Liver (tissue), 9 donors: ENCODE data around the gene FBP1. TPM values are rescaled to one million over a fixed set of nuclear protein-coding genes. Genes with fewer than 3 reads are reported as not detected.

Source experiments
- DNase-seq: peaks from one replicate; pipeline ENCODE4 v3.0.0-alpha.2; 2017; ENCODE audit warnings: low spot score
- H3K27ac ChIP-seq, 2 donors: one replicate each; pipeline ENCODE4 v1.7.0; 2013; ENCODE audit warnings: inconsistent platforms in 2 of 2, low read length in 2 of 2, control low read depth in 1 of 2, low read depth in 1 of 2, mild to moderate bottlenecking in 1 of 2
- H3K27me3 ChIP-seq, 4 donors: one replicate each; pipeline versions ENCODE4 v1.6.1 to v1.7.0; 2013; ENCODE audit warnings: low read length in 3 of 4, inconsistent platforms in 1 of 4, mild to moderate bottlenecking in 1 of 4, moderate library complexity in 1 of 4; ENCODE audit not compliant: control insufficient read depth in 4 of 4, insufficient read depth in 4 of 4
- H3K36me3 ChIP-seq, 4 donors: one replicate each; pipeline versions ENCODE4 v1.6.1 to v1.7.0; 2013; ENCODE audit warnings: low read length in 3 of 4, mild to moderate bottlenecking in 3 of 4, low read depth in 1 of 4, moderate library complexity in 1 of 4; ENCODE audit not compliant: control insufficient read depth in 4 of 4, insufficient read depth in 3 of 4
- H3K4me1 ChIP-seq, 4 donors: one replicate each; pipeline versions ENCODE4 v1.6.1 to v1.7.0; 2013; ENCODE audit warnings: low read length in 3 of 4, mild to moderate bottlenecking in 3 of 4, moderate library complexity in 1 of 4; ENCODE audit not compliant: control insufficient read depth in 4 of 4, insufficient read depth in 4 of 4
- H3K4me3 ChIP-seq, 3 donors: one replicate each; pipeline versions ENCODE4 v1.6.1 to v1.7.0; 2013; ENCODE audit warnings: low read length in 3 of 3, control low read depth in 1 of 3, low read depth in 1 of 3, mild to moderate bottlenecking in 1 of 3
- H3K9ac ChIP-seq, 2 donors: one replicate each; pipeline ENCODE4 v1.7.0; 2013; ENCODE audit warnings: low read length in 2 of 2, mild to moderate bottlenecking in 2 of 2, moderate library complexity in 2 of 2, control low read depth in 1 of 2, low read depth in 1 of 2
- H3K9me3 ChIP-seq, 4 donors: one replicate each; pipeline versions ENCODE4 v1.6.1 to v1.7.0; 2013; ENCODE audit warnings: low read length in 3 of 4; ENCODE audit not compliant: control insufficient read depth in 4 of 4
- EGR1 ChIP-seq, 2 donors: IDR thresholded peaks; 2 replicates each; pipeline ENCODE4 v1.6.1; 2016 to 2018; ENCODE audit warnings: antibody characterized with exemption in 2 of 2, low read depth in 2 of 2
- HNF4A ChIP-seq, 2 donors: conservative IDR thresholded peaks; 2 replicates each; pipeline ENCODE4 v1.6.1; 2016; ENCODE audit warnings: antibody characterized with exemption in 2 of 2, mild to moderate bottlenecking in 2 of 2
- HNF4G ChIP-seq: IDR thresholded peaks from 2 replicates; pipeline ENCODE4 v1.6.1; 2016; ENCODE audit warnings: antibody characterized with exemption
- NR2F2 ChIP-seq: IDR thresholded peaks from 2 replicates; pipeline ENCODE4 v1.6.1; 2016; ENCODE audit warnings: antibody characterized with exemption
- RXRA ChIP-seq, 2 donors: IDR thresholded peaks; 2 replicates each; pipeline ENCODE4 v1.6.1; 2017 to 2018; ENCODE audit warnings: antibody characterized with exemption in 2 of 2, mild to moderate bottlenecking in 1 of 2
- SP1 ChIP-seq: IDR thresholded peaks from 2 replicates; pipeline ENCODE4 v1.6.1; 2018; ENCODE audit warnings: antibody characterized with exemption, mild to moderate bottlenecking
- TAF1 ChIP-seq: conservative IDR thresholded peaks from 2 replicates; pipeline ENCODE4 v1.6.1; 2016; ENCODE audit warnings: antibody characterized with exemption, mild to moderate bottlenecking
- YY1 ChIP-seq: IDR thresholded peaks from 2 replicates; pipeline ENCODE4 v1.6.1; 2016; ENCODE audit warnings: antibody characterized with exemption, mild to moderate bottlenecking
- WGBS: extraction: QIAGEN DNeasy Blood & Tissue Kit; methylation state at CpG from one replicate; pipeline ENCODE4 v1.1.7; 2013; 5-methylcytosine and 5-hydroxymethylcytosine counted together
- polyA plus RNA-seq, 2 donors: library from polyadenylated mRNA; stranded (reverse) in 1 of 2; unstranded in 1 of 2; fragments of 200-250 nt in 1 of 2; fragments of >200 nt in 1 of 2; fragmentation: Nextera tagmentation in 1 of 2; extraction: Ambion mirVana in 1 of 2; gene quantifications; one replicate each; pipeline versions ENCODE4 v1.2.1 to v1.2.3, GENCODE V29; 2013 to 2015
- total RNA-seq, 2 donors: library from RNA; depleted of rRNA; stranded (reverse); fragments of >200 nt; gene quantifications; one replicate each; pipeline ENCODE4 v1.2.3, GENCODE V29; 2014
- TF ChIP-seq, protein P1 (sequence below): IDR thresholded peaks from 2 replicates; pipeline ENCODE4 v1.6.1; 2016; ENCODE audit warnings: antibody characterized with exemption
- TF ChIP-seq, protein P2 (sequence below): IDR thresholded peaks from 2 replicates; pipeline ENCODE4 v1.6.1; 2016; ENCODE audit warnings: antibody characterized with exemption, mild to moderate bottlenecking
- TF ChIP-seq, protein P3 (sequence below): fragments of 150-350 bp; IDR thresholded peaks from 2 replicates; pipeline ENCODE4 v1.5.1; 2017; ENCODE audit warnings: improper control_type of control experiment, low read depth, low read length; ENCODE audit not compliant: missing input control
- TF ChIP-seq, protein P4 (sequence below): IDR thresholded peaks from 2 replicates; pipeline ENCODE4 v1.6.1; 2016; ENCODE audit warnings: antibody characterized with exemption
- donor health status: healthy.
- donor health status: healthy.
- donor health status: healthy.
- donor health status: healthy.
- donor health status: healthy.

Gene FBP1
- total and polyA plus RNA-seq, 4 donors, result 27.8 to 574 (median 317) TPM

DNA sequence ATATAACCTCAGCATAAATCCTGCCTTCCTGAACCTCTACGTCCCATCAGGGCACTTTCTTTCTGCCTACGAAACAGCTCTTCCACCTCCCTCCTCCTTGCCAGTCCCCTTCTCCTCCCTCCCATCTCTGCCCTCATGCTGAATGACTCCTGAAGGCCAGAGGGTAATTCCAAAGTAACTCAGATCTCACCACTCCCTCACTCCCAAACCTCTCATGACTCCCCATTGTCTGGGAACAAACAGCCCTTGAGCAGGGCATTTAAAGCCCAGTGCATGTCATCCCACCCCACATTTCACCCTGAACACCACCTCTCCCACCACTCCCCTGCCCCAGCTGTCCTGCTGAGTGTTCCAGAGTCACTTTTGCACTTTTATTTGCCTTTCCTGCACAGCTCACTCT lies 8.9 kb upstream of the FBP1 start:
- no peaks in the 10 kb centered on the region for H3K9me3 ChIP-seq
- H3K27ac ChIP-seq, result no peak overlapping the region
- no peak overlapping the region for H3K4me3 ChIP-seq
- no peaks in the 10 kb centered on the region for H3K4me1 ChIP-seq
- WGBS, result 95% methylated on average over 2 of the region's 2 CpGs
- no peaks in the 10 kb centered on the region for H3K36me3 ChIP-seq
- H3K27me3 ChIP-seq, result no peaks in the 10 kb centered on the region
- no peak for DNase-seq
- no peak overlapping the region for H3K9ac ChIP-seq
- TF ChIP-seq EGR1 (IDR thresholded peaks at IDR 0.05; ENCODE audit: low read depth in 2 of 2), result no peak
- TF ChIP-seq, protein P1, sequence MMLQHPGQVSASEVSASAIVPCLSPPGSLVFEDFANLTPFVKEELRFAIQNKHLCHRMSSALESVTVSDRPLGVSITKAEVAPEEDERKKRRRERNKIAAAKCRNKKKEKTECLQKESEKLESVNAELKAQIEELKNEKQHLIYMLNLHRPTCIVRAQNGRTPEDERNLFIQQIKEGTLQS, result no peak
- TF ChIP-seq, protein P2, sequence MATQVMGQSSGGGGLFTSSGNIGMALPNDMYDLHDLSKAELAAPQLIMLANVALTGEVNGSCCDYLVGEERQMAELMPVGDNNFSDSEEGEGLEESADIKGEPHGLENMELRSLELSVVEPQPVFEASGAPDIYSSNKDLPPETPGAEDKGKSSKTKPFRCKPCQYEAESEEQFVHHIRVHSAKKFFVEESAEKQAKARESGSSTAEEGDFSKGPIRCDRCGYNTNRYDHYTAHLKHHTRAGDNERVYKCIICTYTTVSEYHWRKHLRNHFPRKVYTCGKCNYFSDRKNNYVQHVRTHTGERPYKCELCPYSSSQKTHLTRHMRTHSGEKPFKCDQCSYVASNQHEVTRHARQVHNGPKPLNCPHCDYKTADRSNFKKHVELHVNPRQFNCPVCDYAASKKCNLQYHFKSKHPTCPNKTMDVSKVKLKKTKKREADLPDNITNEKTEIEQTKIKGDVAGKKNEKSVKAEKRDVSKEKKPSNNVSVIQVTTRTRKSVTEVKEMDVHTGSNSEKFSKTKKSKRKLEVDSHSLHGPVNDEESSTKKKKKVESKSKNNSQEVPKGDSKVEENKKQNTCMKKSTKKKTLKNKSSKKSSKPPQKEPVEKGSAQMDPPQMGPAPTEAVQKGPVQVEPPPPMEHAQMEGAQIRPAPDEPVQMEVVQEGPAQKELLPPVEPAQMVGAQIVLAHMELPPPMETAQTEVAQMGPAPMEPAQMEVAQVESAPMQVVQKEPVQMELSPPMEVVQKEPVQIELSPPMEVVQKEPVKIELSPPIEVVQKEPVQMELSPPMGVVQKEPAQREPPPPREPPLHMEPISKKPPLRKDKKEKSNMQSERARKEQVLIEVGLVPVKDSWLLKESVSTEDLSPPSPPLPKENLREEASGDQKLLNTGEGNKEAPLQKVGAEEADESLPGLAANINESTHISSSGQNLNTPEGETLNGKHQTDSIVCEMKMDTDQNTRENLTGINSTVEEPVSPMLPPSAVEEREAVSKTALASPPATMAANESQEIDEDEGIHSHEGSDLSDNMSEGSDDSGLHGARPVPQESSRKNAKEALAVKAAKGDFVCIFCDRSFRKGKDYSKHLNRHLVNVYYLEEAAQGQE, result no peak
- no peak for TF ChIP-seq YY1
- TF ChIP-seq, protein P3, sequence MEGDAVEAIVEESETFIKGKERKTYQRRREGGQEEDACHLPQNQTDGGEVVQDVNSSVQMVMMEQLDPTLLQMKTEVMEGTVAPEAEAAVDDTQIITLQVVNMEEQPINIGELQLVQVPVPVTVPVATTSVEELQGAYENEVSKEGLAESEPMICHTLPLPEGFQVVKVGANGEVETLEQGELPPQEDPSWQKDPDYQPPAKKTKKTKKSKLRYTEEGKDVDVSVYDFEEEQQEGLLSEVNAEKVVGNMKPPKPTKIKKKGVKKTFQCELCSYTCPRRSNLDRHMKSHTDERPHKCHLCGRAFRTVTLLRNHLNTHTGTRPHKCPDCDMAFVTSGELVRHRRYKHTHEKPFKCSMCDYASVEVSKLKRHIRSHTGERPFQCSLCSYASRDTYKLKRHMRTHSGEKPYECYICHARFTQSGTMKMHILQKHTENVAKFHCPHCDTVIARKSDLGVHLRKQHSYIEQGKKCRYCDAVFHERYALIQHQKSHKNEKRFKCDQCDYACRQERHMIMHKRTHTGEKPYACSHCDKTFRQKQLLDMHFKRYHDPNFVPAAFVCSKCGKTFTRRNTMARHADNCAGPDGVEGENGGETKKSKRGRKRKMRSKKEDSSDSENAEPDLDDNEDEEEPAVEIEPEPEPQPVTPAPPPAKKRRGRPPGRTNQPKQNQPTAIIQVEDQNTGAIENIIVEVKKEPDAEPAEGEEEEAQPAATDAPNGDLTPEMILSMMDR, result no peak

DNA sequence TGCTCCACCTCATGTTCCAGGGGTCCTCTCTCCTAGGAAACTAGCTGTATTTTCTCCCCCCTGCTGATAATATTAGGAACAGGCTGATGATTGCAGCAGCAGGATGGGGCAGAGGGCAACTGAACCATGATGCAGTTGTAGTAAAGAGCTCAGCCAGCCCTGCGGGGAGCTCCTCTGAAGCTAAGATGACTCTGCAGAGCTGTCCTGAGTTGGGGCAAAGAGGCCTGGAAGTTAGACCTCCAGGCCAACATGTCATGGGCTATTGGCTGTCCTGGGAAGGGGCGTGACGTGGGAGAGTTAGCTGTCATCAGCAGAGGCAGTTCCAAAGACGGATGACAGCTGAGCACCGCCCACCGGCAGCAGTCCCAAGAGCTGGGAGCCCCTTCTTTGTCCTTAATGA lies 6.6 kb upstream of the FBP1 start:
- 78% methylated on average over 6 of the region's 6 CpGs for WGBS
- H3K4me1 ChIP-seq, result no peaks in the 10 kb centered on the region
- H3K4me3 ChIP-seq, result no peak overlapping the region
- no peaks in the 10 kb centered on the region for H3K27me3 ChIP-seq
- no peak for TF ChIP-seq YY1
- no peak for TF ChIP-seq RXRA (IDR thresholded peaks at IDR 0.05)
- TF ChIP-seq NR2F2, result no peak
- TF ChIP-seq SP1, result no peak
- no peak for TF ChIP-seq TAF1
- no peak for TF ChIP-seq HNF4A (conservative IDR thresholded peaks at IDR 0.05)
- TF ChIP-seq, protein P3, result no peak
- TF ChIP-seq HNF4G, result no peak
- TF ChIP-seq, protein P2, result no peak
- TF ChIP-seq, protein P4, sequence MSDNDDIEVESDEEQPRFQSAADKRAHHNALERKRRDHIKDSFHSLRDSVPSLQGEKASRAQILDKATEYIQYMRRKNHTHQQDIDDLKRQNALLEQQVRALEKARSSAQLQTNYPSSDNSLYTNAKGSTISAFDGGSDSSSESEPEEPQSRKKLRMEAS, result no peak
- H3K9me3 ChIP-seq, result no peaks in the 10 kb centered on the region
- H3K9ac ChIP-seq, result no peak overlapping the region
- H3K27ac ChIP-seq, result no peak overlapping the region
- no peaks in the 10 kb centered on the region for H3K36me3 ChIP-seq
- no peak for DNase-seq
